ENCODE results near the gene PLA2G2C. TPM values are rescaled to one million over a fixed set of nuclear protein-coding genes. Genes with fewer than 3 reads are reported as not detected.

PLA2G2C gene
- total RNA-seq, 1 experiment from 2014 or later = not detected

DNA sequence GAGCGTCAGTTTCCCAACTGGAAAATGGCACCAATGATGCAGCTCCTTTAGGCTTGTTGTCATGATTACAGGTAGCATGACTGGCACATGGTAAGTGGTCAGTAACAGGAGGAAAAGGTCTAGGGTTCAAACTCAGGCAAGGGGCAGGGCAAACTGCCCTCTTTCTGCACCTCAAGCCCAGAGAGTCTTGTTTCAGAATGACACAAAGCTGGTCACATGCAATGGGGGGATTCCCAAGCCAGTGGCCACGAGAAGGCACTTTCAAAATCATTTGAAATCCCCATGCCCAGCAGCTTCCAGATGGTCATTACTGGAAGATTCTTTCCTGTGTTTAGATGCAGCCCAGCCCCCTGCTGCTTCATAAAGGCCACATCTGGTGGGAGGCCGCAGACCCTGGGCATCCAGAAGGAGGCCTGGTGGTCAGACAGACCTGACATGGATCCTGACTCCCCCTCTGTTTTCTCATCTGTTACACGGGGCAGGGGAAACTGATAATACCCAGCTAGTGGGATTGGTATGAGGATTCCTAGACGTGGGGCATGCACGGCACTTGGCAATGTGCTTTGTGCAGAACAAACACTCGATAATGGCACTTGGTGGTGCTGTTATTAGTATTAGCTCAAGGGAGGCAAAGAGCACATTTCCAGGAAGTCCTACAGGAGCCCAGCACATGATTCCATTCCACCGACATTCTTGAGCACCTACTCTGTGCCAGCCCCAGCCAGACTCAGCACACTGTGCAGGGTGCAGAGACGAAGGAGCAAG, 60.1 kb downstream of the PLA2G2C start:
- Mint-ChIP-seq H3K4me1 (no peaks in the 10 kb centered on the region), H3K9me3 (peaks cover 11% of the 10 kb centered on the region), H3K27me3 (ENCODE audit: low read depth) (no peaks in the 10 kb centered on the region; the same call in 1 of the 2 replicates), H3K27ac (no peak overlapping the region), H3K36me3 (peaks cover 9% of the 10 kb centered on the region; the same call in 1 of the 2 replicates), H3K4me3 (no peak overlapping the region)
- no peak for DNase-seq (ENCODE audit: low spot score)
- ChIA-PET CTCF (interaction anchor here (0.9 kb wide), 1 partner anchor 27 kb away, joined by 4 read pairs; no protein-coding TSS in a partner anchor), POLR2A (no interaction called here)
- no peak for TF ChIP-seq TCF7 (CRISPR knock-in tag; IDR thresholded peaks at IDR 0.05; ENCODE audit: low read depth)
- no peak for TF ChIP-seq ZNF317 (CRISPR knock-in tag; IDR thresholded peaks at IDR 0.05; ENCODE audit: borderline replicate concordance, low read depth)
- TF ChIP-seq, protein P1, sequence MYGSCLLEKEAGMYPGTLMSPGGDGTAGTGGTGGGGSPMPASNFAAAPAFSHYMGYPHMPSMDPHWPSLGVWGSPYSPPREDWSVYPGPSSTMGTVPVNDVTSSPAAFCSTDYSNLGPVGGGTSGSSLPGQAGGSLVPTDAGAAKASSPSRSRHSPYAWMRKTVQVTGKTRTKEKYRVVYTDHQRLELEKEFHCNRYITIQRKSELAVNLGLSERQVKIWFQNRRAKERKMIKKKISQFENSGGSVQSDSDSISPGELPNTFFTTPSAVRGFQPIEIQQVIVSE (CRISPR knock-in tag; IDR thresholded peaks at IDR 0.05; ENCODE audit: borderline replicate concordance) = no peak
- TF ChIP-seq, protein P2, sequence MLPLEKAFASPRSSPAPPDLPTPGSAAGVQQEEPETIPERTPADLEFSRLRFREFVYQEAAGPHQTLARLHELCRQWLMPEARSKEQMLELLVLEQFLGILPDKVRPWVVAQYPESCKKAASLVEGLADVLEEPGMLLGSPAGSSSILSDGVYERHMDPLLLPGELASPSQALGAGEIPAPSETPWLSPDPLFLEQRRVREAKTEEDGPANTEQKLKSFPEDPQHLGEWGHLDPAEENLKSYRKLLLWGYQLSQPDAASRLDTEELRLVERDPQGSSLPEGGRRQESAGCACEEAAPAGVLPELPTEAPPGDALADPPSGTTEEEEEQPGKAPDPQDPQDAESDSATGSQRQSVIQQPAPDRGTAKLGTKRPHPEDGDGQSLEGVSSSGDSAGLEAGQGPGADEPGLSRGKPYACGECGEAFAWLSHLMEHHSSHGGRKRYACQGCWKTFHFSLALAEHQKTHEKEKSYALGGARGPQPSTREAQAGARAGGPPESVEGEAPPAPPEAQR (CRISPR knock-in tag; IDR thresholded peaks at IDR 0.05) = no peak
- TF ChIP-seq ZBTB21 (CRISPR knock-in tag; IDR thresholded peaks at IDR 0.05; ENCODE audit: borderline replicate concordance) = no peak
- no peak for TF ChIP-seq NFYB (CRISPR knock-in tag; conservative IDR thresholded peaks at IDR 0.05; ENCODE audit: low read depth)
- no peak for TF ChIP-seq SOX15 (CRISPR knock-in tag; IDR thresholded peaks at IDR 0.05)
- TF ChIP-seq NR1H2 (CRISPR knock-in tag; IDR thresholded peaks at IDR 0.05) = no peak
- TF ChIP-seq, protein P3, sequence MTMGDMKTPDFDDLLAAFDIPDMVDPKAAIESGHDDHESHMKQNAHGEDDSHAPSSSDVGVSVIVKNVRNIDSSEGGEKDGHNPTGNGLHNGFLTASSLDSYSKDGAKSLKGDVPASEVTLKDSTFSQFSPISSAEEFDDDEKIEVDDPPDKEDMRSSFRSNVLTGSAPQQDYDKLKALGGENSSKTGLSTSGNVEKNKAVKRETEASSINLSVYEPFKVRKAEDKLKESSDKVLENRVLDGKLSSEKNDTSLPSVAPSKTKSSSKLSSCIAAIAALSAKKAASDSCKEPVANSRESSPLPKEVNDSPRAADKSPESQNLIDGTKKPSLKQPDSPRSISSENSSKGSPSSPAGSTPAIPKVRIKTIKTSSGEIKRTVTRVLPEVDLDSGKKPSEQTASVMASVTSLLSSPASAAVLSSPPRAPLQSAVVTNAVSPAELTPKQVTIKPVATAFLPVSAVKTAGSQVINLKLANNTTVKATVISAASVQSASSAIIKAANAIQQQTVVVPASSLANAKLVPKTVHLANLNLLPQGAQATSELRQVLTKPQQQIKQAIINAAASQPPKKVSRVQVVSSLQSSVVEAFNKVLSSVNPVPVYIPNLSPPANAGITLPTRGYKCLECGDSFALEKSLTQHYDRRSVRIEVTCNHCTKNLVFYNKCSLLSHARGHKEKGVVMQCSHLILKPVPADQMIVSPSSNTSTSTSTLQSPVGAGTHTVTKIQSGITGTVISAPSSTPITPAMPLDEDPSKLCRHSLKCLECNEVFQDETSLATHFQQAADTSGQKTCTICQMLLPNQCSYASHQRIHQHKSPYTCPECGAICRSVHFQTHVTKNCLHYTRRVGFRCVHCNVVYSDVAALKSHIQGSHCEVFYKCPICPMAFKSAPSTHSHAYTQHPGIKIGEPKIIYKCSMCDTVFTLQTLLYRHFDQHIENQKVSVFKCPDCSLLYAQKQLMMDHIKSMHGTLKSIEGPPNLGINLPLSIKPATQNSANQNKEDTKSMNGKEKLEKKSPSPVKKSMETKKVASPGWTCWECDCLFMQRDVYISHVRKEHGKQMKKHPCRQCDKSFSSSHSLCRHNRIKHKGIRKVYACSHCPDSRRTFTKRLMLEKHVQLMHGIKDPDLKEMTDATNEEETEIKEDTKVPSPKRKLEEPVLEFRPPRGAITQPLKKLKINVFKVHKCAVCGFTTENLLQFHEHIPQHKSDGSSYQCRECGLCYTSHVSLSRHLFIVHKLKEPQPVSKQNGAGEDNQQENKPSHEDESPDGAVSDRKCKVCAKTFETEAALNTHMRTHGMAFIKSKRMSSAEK (CRISPR knock-in tag; IDR thresholded peaks at IDR 0.05; ENCODE audit: borderline replicate concordance) = no peak
- no peak for ATAC-seq

DNA sequence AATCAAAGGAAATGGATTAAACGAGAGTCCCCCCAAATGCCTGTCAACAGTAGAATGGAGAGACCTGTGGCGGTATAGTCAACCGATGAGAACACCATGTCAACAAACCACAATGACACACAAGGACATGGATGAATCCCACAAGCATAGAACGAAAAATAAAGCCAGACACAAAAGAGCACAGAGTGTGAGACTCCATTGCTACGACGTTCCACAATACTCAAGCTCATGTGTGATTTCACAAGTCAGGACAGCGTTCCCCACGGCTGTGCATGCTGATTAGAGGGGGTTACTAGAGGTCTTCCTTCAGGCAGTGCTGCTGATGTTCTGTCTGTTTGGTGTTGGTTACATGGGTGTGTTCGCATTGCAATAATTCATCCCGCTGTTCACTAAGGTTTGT, 61.2 kb downstream of the PLA2G2C start:
- no peak overlapping the region for H3K27ac Mint-ChIP-seq
- no peak overlapping the region for H3K4me3 Mint-ChIP-seq
- CTCF ChIA-PET = interaction anchor here (1.2 to 2.1 kb wide), 2 partner anchors 27 to 150 kb away, joined by 5 to 7 read pairs; no protein-coding TSS in a partner anchor
- H3K4me1 Mint-ChIP-seq = no peaks in the 10 kb centered on the region
- H3K9me3 Mint-ChIP-seq = peaks cover 6% of the 10 kb centered on the region
- H3K27me3 Mint-ChIP-seq (ENCODE audit: low read depth) = no peaks in the 10 kb centered on the region; the same call in 1 of the 2 replicates
- POLR2A ChIA-PET = no interaction called here
- ATAC-seq = no peak
- peaks cover 6% of the 10 kb centered on the region; the same call in 1 of the 2 replicates for H3K36me3 Mint-ChIP-seq
- no peak for DNase-seq (ENCODE audit: low spot score)
- TF ChIP-seq TEAD1 (CRISPR knock-in tag; IDR thresholded peaks at IDR 0.05) = no peak
- TF ChIP-seq, protein P4, sequence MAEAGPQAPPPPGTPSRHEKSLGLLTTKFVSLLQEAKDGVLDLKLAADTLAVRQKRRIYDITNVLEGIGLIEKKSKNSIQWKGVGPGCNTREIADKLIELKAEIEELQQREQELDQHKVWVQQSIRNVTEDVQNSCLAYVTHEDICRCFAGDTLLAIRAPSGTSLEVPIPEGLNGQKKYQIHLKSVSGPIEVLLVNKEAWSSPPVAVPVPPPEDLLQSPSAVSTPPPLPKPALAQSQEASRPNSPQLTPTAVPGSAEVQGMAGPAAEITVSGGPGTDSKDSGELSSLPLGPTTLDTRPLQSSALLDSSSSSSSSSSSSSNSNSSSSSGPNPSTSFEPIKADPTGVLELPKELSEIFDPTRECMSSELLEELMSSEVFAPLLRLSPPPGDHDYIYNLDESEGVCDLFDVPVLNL (CRISPR knock-in tag; IDR thresholded peaks at IDR 0.05; ENCODE audit: borderline replicate concordance, low read depth) = no peak
- TF ChIP-seq, protein P5, sequence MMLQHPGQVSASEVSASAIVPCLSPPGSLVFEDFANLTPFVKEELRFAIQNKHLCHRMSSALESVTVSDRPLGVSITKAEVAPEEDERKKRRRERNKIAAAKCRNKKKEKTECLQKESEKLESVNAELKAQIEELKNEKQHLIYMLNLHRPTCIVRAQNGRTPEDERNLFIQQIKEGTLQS (CRISPR knock-in tag; conservative IDR thresholded peaks at IDR 0.05) = no peak
- no peak for TF ChIP-seq NR1H2 (CRISPR knock-in tag; IDR thresholded peaks at IDR 0.05)
- TF ChIP-seq NFATC4 (CRISPR knock-in tag; IDR thresholded peaks at IDR 0.05) = no peak
- TF ChIP-seq, protein P6, sequence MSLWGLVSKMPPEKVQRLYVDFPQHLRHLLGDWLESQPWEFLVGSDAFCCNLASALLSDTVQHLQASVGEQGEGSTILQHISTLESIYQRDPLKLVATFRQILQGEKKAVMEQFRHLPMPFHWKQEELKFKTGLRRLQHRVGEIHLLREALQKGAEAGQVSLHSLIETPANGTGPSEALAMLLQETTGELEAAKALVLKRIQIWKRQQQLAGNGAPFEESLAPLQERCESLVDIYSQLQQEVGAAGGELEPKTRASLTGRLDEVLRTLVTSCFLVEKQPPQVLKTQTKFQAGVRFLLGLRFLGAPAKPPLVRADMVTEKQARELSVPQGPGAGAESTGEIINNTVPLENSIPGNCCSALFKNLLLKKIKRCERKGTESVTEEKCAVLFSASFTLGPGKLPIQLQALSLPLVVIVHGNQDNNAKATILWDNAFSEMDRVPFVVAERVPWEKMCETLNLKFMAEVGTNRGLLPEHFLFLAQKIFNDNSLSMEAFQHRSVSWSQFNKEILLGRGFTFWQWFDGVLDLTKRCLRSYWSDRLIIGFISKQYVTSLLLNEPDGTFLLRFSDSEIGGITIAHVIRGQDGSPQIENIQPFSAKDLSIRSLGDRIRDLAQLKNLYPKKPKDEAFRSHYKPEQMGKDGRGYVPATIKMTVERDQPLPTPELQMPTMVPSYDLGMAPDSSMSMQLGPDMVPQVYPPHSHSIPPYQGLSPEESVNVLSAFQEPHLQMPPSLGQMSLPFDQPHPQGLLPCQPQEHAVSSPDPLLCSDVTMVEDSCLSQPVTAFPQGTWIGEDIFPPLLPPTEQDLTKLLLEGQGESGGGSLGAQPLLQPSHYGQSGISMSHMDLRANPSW (CRISPR knock-in tag; conservative IDR thresholded peaks at IDR 0.05; ENCODE audit: low read depth) = no peak
- no peak for TF ChIP-seq ESRRA (CRISPR knock-in tag; IDR thresholded peaks at IDR 0.05; ENCODE audit: borderline replicate concordance)
- TF ChIP-seq, protein P7, sequence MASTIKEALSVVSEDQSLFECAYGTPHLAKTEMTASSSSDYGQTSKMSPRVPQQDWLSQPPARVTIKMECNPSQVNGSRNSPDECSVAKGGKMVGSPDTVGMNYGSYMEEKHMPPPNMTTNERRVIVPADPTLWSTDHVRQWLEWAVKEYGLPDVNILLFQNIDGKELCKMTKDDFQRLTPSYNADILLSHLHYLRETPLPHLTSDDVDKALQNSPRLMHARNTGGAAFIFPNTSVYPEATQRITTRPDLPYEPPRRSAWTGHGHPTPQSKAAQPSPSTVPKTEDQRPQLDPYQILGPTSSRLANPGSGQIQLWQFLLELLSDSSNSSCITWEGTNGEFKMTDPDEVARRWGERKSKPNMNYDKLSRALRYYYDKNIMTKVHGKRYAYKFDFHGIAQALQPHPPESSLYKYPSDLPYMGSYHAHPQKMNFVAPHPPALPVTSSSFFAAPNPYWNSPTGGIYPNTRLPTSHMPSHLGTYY (CRISPR knock-in tag; IDR thresholded peaks at IDR 0.05) = no peak
- TF ChIP-seq, protein P8, sequence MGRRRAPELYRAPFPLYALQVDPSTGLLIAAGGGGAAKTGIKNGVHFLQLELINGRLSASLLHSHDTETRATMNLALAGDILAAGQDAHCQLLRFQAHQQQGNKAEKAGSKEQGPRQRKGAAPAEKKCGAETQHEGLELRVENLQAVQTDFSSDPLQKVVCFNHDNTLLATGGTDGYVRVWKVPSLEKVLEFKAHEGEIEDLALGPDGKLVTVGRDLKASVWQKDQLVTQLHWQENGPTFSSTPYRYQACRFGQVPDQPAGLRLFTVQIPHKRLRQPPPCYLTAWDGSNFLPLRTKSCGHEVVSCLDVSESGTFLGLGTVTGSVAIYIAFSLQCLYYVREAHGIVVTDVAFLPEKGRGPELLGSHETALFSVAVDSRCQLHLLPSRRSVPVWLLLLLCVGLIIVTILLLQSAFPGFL (CRISPR knock-in tag; IDR thresholded peaks at IDR 0.05; ENCODE audit: borderline replicate concordance) = no peak
- TF ChIP-seq SMAD4 (CRISPR knock-in tag; IDR thresholded peaks at IDR 0.05) = no peak
- no peak for TF ChIP-seq ZNF416 (CRISPR knock-in tag; IDR thresholded peaks at IDR 0.05)
- TF ChIP-seq SP1 (CRISPR knock-in tag; conservative IDR thresholded peaks at IDR 0.05) = no peak

All from WTC11 (cell line).